A549 (cell line): ENCODE data around the gene DSG3. TPM values are rescaled to one million over a fixed set of nuclear protein-coding genes. Genes with fewer than 3 reads are reported as not detected.

ENCODE experiments used
- ATAC-seq, 2 experiments: fragments of 200-7000 bp in 1 of 2; fragments of >200 bp in 1 of 2; cut with Nextera tagmentation in 1 of 2; cut with Tn5 transposase in 1 of 2; 3 replicates each; pipeline versions ENCODE4 v1.8.0 to v1.9.1; 2018 to 2020; ENCODE audit warnings: mild to moderate bottlenecking in 1 of 2, moderate library complexity in 1 of 2
- CTCF ChIA-PET: fragments of 300-600 bp; sonication (Branson Sonifier 250); formaldehyde crosslinking; extraction: SDS; loops from one replicate; lab custom pipeline; 2021; ENCODE audit warnings: antibody characterized with exemption, inconsistent platforms; lab: Yijun Ruan, JAX
- POLR2A ChIA-PET: fragments of 350-600 bp; formaldehyde crosslinking; extraction: SDS; loops from one replicate; lab custom pipeline; 2021; ENCODE audit warnings: antibody characterized with exemption, inconsistent platforms; lab: Yijun Ruan, JAX
- DNase-seq, 2 experiments: peaks; one replicate each; pipeline versions ENCODE4 v3.0.0 to v3.0.0-alpha.2; 2011 to 2016; ENCODE audit warnings: low read depth in 1 of 2, low spot score in 1 of 2
- FAIRE-seq: peaks from 2 replicates; lab custom pipeline; 2011; peaks lifted over from hg19 to GRCh38; lab: Jason Lieb, UNC
- H3K27ac ChIP-seq, 2 experiments: fragments of >200 bp; sonication (Bioruptor Twin); formaldehyde crosslinking; 3 replicates each; pipeline ENCODE4 v1.5.1; 2016 to 2017
- H3K4me1 ChIP-seq: fragments of >200 bp; sonication (Bioruptor Twin); formaldehyde crosslinking; 3 replicates; pipeline ENCODE4 v1.6.1; 2016
- H3K4me2 ChIP-seq: fragments of >200 bp; sonication (Bioruptor Twin); formaldehyde crosslinking; 3 replicates; pipeline ENCODE4 v1.6.1; 2016
- H3K4me3 ChIP-seq: fragments of >200 bp; sonication (Bioruptor Twin); formaldehyde crosslinking; 3 replicates; pipeline ENCODE4 v1.5.1; 2016
- H3K9me3 ChIP-seq: fragments of >200 bp; sonication (Bioruptor Twin); formaldehyde crosslinking; 3 replicates; pipeline ENCODE4 v1.6.1; 2016
- BHLHE40 ChIP-seq: IDR thresholded peaks from 2 replicates; pipeline ENCODE4 v1.6.1; 2012; ENCODE audit warnings: low read depth, low read length, inconsistent platforms
- EHMT2 ChIP-seq: fragments of 200-600 bp; sonication (generic); IDR thresholded peaks from 2 replicates; pipeline ENCODE4 v1.6.1; 2016; ENCODE audit warnings: antibody characterized with exemption, low read depth, mild to moderate bottlenecking, moderate library complexity
- EP300 ChIP-seq, 2 experiments: fragments of >200 bp; sonication (Bioruptor Twin); formaldehyde crosslinking; IDR thresholded peaks; 2 replicates in 1 of 2; 3 replicates in 1 of 2; pipeline ENCODE4 v1.6.1; 2016 to 2017
- ESRRA ChIP-seq: fragments of 150-350 bp; IDR thresholded peaks from 2 replicates; pipeline ENCODE4 v1.6.1; 2014; ENCODE audit warnings: mild to moderate bottlenecking, low read length, borderline replicate concordance
- FOSB ChIP-seq: fragments of 250-450 bp; sonication (Bioruptor Pico); IDR thresholded peaks from 2 replicates; pipeline ENCODE4 v1.5.0; 2020; ENCODE audit warnings: mild to moderate bottlenecking, moderate library complexity
- GATA3 ChIP-seq: IDR thresholded peaks from 2 replicates; pipeline ENCODE4 v1.6.1; 2012; ENCODE audit warnings: borderline replicate concordance
- HEYL ChIP-seq: fragments of 250-450 bp; sonication (Bioruptor Pico); IDR thresholded peaks from 2 replicates; pipeline ENCODE4 v1.8.0; 2021; ENCODE audit warnings: mild to moderate bottlenecking, moderate library complexity
- HOXB13 ChIP-seq: fragments of 250-450 bp; sonication (Bioruptor Pico); IDR thresholded peaks from 2 replicates; pipeline ENCODE4 v1.5.0; 2020; ENCODE audit warnings: low read depth, mild to moderate bottlenecking, moderate library complexity
- JUN ChIP-seq, 2 experiments: fragments of >200 bp; sonication (Bioruptor Twin); formaldehyde crosslinking; IDR thresholded peaks; 2 replicates in 1 of 2; 3 replicates in 1 of 2; pipeline ENCODE4 v1.6.1; 2016 to 2017
- KDM1A ChIP-seq: fragments of 200-600 bp; sonication (generic); IDR thresholded peaks from 2 replicates; pipeline ENCODE4 v1.6.1; 2016; ENCODE audit warnings: low read depth, mild to moderate bottlenecking
- KDM5A ChIP-seq: fragments of 200-600 bp; sonication (generic); IDR thresholded peaks from 2 replicates; pipeline ENCODE4 v1.6.1; 2016; ENCODE audit warnings: antibody characterized with exemption, mild to moderate bottlenecking
- MAFK ChIP-seq: fragments of 450-650 bp; IDR thresholded peaks from 2 replicates; pipeline ENCODE4 v1.6.1; 2014; ENCODE audit not compliant: partially characterized antibody
- MAZ ChIP-seq: fragments of 150-350 bp; IDR thresholded peaks from 2 replicates; pipeline ENCODE4 v1.6.1; 2014; ENCODE audit warnings: antibody characterized with exemption, low read depth, low read length, borderline replicate concordance
- MYC ChIP-seq: IDR thresholded peaks from 2 replicates; pipeline ENCODE4 v1.6.1; 2012; ENCODE audit warnings: mild to moderate bottlenecking, inconsistent platforms, low read length, improper control_type of control experiment, borderline replicate concordance
- NR3C1 ChIP-seq: fragments of >200 bp; sonication (Bioruptor Twin); formaldehyde crosslinking; IDR thresholded peaks from 3 replicates; pipeline ENCODE4 v1.6.1; 2017
- RAD21 ChIP-seq, 2 experiments: fragments of >200 bp in 1 of 2; sonication (Bioruptor Twin) in 1 of 2; formaldehyde crosslinking in 1 of 2; IDR thresholded peaks in 1 of 2; conservative IDR thresholded peaks in 1 of 2; 2 replicates in 1 of 2; 3 replicates in 1 of 2; pipeline ENCODE4 v1.6.1; 2012 to 2018; ENCODE audit warnings: inconsistent platforms in 1 of 2
- RCOR1 ChIP-seq: fragments of 150-350 bp; IDR thresholded peaks from 2 replicates; pipeline ENCODE4 v1.6.1; 2014; ENCODE audit warnings: antibody characterized with exemption, low read length, low read depth
- RFX5 ChIP-seq: fragments of 450-650 bp; IDR thresholded peaks from 2 replicates; pipeline ENCODE4 v1.7.1; 2014; ENCODE audit warnings: antibody characterized with exemption, mild to moderate bottlenecking, moderate library complexity
- RNF2 ChIP-seq: fragments of 200-600 bp; sonication (generic); IDR thresholded peaks from 2 replicates; pipeline ENCODE4 v1.6.1; 2016; ENCODE audit warnings: low read depth, mild to moderate bottlenecking, antibody characterized with exemption, moderate library complexity, borderline replicate concordance
- SMC3 ChIP-seq: fragments of >200 bp; sonication (Bioruptor Twin); formaldehyde crosslinking; IDR thresholded peaks from 3 replicates; pipeline ENCODE4 v1.6.1; 2018; ENCODE audit warnings: inconsistent platforms
- SREBF2 ChIP-seq: fragments of 450-650 bp; IDR thresholded peaks from 2 replicates; pipeline ENCODE4 v1.6.1; 2014; ENCODE audit warnings: mild to moderate bottlenecking, moderate library complexity
- TP53 ChIP-seq: fragments of 250-450 bp; sonication (Bioruptor Pico); IDR thresholded peaks from 2 replicates; pipeline ENCODE4 v1.5.0; 2021; ENCODE audit warnings: mild to moderate bottlenecking, moderate library complexity
- ZSCAN20 ChIP-seq: fragments of 250-450 bp; sonication (Bioruptor Pico); IDR thresholded peaks from 2 replicates; pipeline ENCODE4 v1.8.0; 2022; ENCODE audit warnings: mild to moderate bottlenecking, moderate library complexity
- WGBS: methylation state at CpG from one replicate; pipeline ENCODE4 v1.1.6; 2017; ENCODE audit errors: missing lambda C conversion rate; 5-methylcytosine and 5-hydroxymethylcytosine counted together
- polyA plus RNA-seq, 4 experiments: library from polyadenylated mRNA; depleted of rRNA in 3 of 4; stranded (reverse); fragments of >200 nt; fragmentation: RNase III in 1 of 4; extraction: RNeasy Plus Mini Kit Qiagen cat#74134 plus additional on column Dnase treatment in 1 of 4; gene quantifications; 2 replicates in 3 of 4; 3 replicates in 1 of 4; pipeline ENCODE4 v1.2.3, GENCODE V29; 2011 to 2017
- TF ChIP-seq, protein P1 (sequence below): fragments of 450-650 bp; IDR thresholded peaks from 2 replicates; pipeline ENCODE4 v1.6.1; 2014; ENCODE audit warnings: antibody characterized with exemption
- TF ChIP-seq, protein P2 (sequence below): fragments of >200 bp; sonication (Bioruptor Twin); formaldehyde crosslinking; IDR thresholded peaks from 2 replicates; pipeline ENCODE4 v1.6.1; 2016
- TF ChIP-seq, protein P3 (sequence below): fragments of >200 bp; sonication (Bioruptor Twin); formaldehyde crosslinking; IDR thresholded peaks from 3 replicates; pipeline ENCODE4 v1.5.1; 2016
- TF ChIP-seq, protein P4 (sequence below): IDR thresholded peaks from 2 replicates; pipeline ENCODE4 v1.6.1; 2012; ENCODE audit warnings: low read depth, borderline replicate concordance

The DSG3 gene
- polyA plus RNA-seq, 2 of the 4 experiments (the other 2 are of a cell fraction) = 0.01 to 0.03 TPM

DNA sequence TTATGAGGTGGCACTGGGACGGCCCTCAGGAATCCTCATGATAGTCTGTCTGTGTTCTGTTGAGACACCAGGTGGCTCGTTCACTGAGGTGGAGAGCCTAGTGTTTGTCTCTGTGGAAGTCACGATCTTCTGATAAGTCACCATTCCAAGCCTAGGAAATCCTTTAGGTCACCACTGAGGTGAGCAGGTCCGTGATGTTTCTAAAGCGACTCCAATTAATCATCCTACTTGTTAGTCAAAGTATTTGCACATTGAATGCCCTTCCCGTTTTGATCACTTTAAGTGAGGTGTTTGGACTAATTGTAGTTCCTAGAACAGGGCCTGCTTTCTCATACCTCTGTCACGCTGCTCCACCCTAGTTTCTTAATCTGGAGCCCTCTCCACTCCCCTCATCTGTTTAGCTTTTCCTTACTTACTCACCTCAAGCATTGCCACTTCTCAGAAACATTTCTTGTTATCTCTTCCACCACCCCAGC is 28.0 kb upstream of the DSG3 start:
- no peak for TF ChIP-seq NR3C1
- no peak for TF ChIP-seq TP53 (CRISPR knock-in tag)
- TF ChIP-seq MYC = no peak
- no peak for TF ChIP-seq RNF2
- TF ChIP-seq, protein P1, sequence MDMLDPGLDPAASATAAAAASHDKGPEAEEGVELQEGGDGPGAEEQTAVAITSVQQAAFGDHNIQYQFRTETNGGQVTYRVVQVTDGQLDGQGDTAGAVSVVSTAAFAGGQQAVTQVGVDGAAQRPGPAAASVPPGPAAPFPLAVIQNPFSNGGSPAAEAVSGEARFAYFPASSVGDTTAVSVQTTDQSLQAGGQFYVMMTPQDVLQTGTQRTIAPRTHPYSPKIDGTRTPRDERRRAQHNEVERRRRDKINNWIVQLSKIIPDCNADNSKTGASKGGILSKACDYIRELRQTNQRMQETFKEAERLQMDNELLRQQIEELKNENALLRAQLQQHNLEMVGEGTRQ = no peak
- Histone ChIP-seq H3K4me1 (no peaks in the 10 kb centered on the region), H3K4me3 (no peak overlapping the region), H3K27ac (no peak overlapping the region), H3K9me3 (no peaks in the 10 kb centered on the region), H3K4me2 (no peak overlapping the region)
- no peak for DNase-seq
- ChIA-PET CTCF (interaction anchor here (1.0 kb wide), 1 partner anchor 123 kb away, joined by 3 read pairs; no protein-coding TSS in a partner anchor), POLR2A (no interaction called here)
- 84% methylated on average over 7 of the region's 7 CpGs for WGBS
- FAIRE-seq = no peak
- ATAC-seq = no peak

DNA sequence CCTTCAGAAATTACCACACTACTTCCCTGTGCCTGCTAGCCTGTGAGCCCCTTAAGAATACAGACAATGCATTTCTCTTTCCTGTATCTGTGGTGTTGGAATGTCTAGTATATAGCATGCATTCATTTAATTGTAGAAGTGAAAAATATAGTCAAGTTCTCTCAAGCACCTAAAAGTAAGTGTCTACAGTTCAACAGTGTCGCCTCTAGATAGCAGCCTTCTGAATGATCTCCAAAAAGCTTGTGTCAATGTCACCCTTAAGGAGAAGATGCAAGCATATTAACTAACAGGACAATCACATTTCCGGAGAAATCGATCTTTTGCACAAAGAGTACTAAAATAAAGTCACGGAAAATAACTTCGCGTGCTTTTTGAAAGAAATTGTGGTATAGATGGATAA is 27.5 kb upstream of the DSG3 start:
- ChIA-PET CTCF (interaction anchor here (1.0 kb wide), 1 partner anchor 123 kb away, joined by 3 read pairs; no protein-coding TSS in a partner anchor), POLR2A (no interaction called here)
- H3K4me1 ChIP-seq = no peaks in the 10 kb centered on the region
- ATAC-seq (no peak), FAIRE-seq (no peak), DNase-seq (no peak)
- H3K4me3 ChIP-seq = no peak overlapping the region
- no peak overlapping the region for H3K27ac ChIP-seq
- H3K4me2 ChIP-seq = no peak overlapping the region
- WGBS = 87% methylated on average over 6 of the region's 6 CpGs
- H3K9me3 ChIP-seq = no peaks in the 10 kb centered on the region
- TF ChIP-seq GATA3 (no peak), JUN (IDR thresholded peaks at IDR 0.05) (no peak), KDM1A (no peak), FOSB (CRISPR knock-in tag) (no peak), KDM5A (no peak), EP300 (IDR thresholded peaks at IDR 0.05) (no peak), SREBF2 (no peak), RFX5 (no peak), ESRRA (no peak)
- TF ChIP-seq, all 56 proteins: peak for 0

DNA sequence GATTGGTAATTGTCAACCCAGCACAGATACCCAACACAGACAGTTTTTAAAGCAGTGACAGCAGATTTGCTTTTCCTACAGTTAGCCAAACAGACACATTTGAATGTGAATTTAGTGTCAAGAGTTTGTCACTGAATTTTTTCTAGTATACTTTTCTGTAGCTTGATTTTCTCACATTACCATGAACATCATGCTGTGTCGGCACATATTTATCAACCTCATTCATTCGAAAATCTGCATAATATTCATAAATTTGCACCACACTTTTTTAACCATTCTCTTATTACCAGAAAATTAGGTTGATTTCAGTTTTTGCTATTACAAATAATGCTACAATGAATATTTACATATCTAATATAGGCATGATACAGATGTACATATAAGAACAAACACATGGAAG is 27.0 kb upstream of the DSG3 start:
- FAIRE-seq (no peak), ATAC-seq (no peak)
- POLR2A ChIA-PET = no interaction called here

DNA sequence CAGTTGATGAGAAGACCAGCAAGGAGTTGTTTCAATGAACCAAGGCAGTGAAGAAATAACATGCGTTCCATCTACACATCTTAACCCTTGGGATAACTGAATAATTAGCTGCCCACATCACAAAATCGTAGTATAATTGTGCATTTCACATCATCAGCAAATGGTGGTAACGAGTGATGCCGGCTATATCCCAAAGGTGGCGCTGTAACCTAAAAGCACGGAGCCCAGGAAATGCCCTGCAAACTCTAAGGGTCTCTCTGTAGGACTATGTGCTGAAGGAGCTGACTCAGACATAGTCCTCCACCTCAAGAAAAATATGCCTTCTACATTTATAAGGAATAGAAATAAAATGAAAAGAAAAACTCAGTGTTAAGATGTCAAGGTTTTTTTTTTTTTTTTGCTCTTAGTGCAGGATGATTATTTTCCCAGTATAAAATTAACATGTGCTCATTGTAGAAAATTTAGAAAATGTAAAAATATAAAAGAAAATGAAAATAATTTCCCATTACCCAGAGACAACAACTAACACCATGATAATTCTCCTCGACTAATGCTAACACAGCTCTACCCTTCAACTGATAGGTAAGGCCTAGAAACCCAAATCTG is 23.1 kb upstream of the DSG3 start:
- no peak overlapping the region for H3K4me2 ChIP-seq
- 11% methylated on average over 7 of the region's 7 CpGs for WGBS
- ATAC-seq (peak; percentile 68 to 81; a peak in 5 of 6 replicates), FAIRE-seq (no peak), DNase-seq (peak; percentile 4 to 42)
- H3K4me3 ChIP-seq = no peak overlapping the region
- ChIA-PET CTCF (interaction anchor here (0.5 to 4.7 kb wide), 44 partner anchors 9 to 426 kb away, joined by 3 to 55 read pairs (median 5); no protein-coding TSS in a partner anchor), POLR2A (no interaction called here)
- H3K27ac ChIP-seq = no peak overlapping the region
- no peaks in the 10 kb centered on the region for H3K9me3 ChIP-seq
- H3K4me1 ChIP-seq = 0 out of 3 replicates have a peak, but pooled peaks cover 1% of the 10 kb centered on the region
- TF ChIP-seq MAZ = no peak
- no peak for TF ChIP-seq HEYL (CRISPR knock-in tag)
- TF ChIP-seq, protein P2, sequence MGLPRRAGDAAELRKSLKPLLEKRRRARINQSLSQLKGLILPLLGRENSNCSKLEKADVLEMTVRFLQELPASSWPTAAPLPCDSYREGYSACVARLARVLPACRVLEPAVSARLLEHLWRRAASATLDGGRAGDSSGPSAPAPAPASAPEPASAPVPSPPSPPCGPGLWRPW = no peak
- TF ChIP-seq NR3C1 = no peak
- TF ChIP-seq EHMT2 = no peak
- TF ChIP-seq KDM5A = no peak
- TF ChIP-seq SMC3 = peak; percentile 71
- TF ChIP-seq ESRRA = no peak
- no peak for TF ChIP-seq RCOR1
- TF ChIP-seq RAD21 (conservative IDR thresholded peaks at IDR 0.05 in 1 of 2, IDR thresholded peaks at IDR 0.05 in 1 of 2) = peak; percentile 81 to 84
- no peak for TF ChIP-seq EP300 (IDR thresholded peaks at IDR 0.05)
- TF ChIP-seq, protein P3, sequence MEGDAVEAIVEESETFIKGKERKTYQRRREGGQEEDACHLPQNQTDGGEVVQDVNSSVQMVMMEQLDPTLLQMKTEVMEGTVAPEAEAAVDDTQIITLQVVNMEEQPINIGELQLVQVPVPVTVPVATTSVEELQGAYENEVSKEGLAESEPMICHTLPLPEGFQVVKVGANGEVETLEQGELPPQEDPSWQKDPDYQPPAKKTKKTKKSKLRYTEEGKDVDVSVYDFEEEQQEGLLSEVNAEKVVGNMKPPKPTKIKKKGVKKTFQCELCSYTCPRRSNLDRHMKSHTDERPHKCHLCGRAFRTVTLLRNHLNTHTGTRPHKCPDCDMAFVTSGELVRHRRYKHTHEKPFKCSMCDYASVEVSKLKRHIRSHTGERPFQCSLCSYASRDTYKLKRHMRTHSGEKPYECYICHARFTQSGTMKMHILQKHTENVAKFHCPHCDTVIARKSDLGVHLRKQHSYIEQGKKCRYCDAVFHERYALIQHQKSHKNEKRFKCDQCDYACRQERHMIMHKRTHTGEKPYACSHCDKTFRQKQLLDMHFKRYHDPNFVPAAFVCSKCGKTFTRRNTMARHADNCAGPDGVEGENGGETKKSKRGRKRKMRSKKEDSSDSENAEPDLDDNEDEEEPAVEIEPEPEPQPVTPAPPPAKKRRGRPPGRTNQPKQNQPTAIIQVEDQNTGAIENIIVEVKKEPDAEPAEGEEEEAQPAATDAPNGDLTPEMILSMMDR = peak; percentile 71
- no peak for TF ChIP-seq ZSCAN20
- TF ChIP-seq MAFK = peak; percentile 64
- no peak for TF ChIP-seq SREBF2
- TF ChIP-seq TP53 (CRISPR knock-in tag) = no peak
- TF ChIP-seq, protein P4, sequence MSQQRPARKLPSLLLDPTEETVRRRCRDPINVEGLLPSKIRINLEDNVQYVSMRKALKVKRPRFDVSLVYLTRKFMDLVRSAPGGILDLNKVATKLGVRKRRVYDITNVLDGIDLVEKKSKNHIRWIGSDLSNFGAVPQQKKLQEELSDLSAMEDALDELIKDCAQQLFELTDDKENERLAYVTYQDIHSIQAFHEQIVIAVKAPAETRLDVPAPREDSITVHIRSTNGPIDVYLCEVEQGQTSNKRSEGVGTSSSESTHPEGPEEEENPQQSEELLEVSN = no peak
- TF ChIP-seq BHLHE40 = no peak

More for the DNA sequence above, 27.0 kb upstream of the DSG3 start:
- Histone ChIP-seq H3K4me3 (no peak overlapping the region), H3K9me3 (no peaks in the 10 kb centered on the region), H3K4me2 (no peak overlapping the region), H3K27ac (no peak overlapping the region), H3K4me1 (no peaks in the 10 kb centered on the region)
- peak; percentile 59 for TF ChIP-seq MAFK
- TF ChIP-seq HOXB13 (CRISPR knock-in tag) = no peak
- CTCF ChIA-PET = interaction anchor here (1.0 kb wide), 1 partner anchor 122 kb away, joined by 3 read pairs; no protein-coding TSS in a partner anchor
- DNase-seq = no peak
- 66% methylated on average over 2 of the region's 2 CpGs for WGBS
